SK-N-SH (cell line): Measurements from ENCODE around the gene ELMO3. TPM values are rescaled to one million over a fixed set of nuclear protein-coding genes. Genes with fewer than 3 reads are reported as not detected.
A peak's percentile ranks its signal among the peaks of the same experiment; 100 is the strongest.

ENCODE experiments used
- CTCF ChIA-PET: fragments of 300-600, 350-600 bp; formaldehyde crosslinking; extraction: SDS; loops from one replicate; lab custom pipeline; 2021; lab: Yijun Ruan, JAX
- POLR2A ChIA-PET: fragments of 350-600 bp; sonication (Branson Sonifier 250); formaldehyde crosslinking; extraction: SDS; loops from one replicate; lab custom pipeline; 2020; ENCODE audit warnings: antibody characterized with exemption, inconsistent platforms; lab: Yijun Ruan, JAX
- DNase-seq: peaks from one replicate; pipeline ENCODE4 v3.0.0; 2012
- H2AFZ ChIP-seq: fragments of 200-600 bp; sonication (generic); 2 replicates; pipeline ENCODE4 v1.8.1; 2016; ENCODE audit warnings: antibody characterized with exemption, mild to moderate bottlenecking, low read depth
- H3F3A ChIP-seq: fragments of 200-600 bp; sonication (generic); replicated peaks from 2 replicates; pipeline ENCODE3; 2016; ENCODE audit warnings: antibody characterized with exemption, mild to moderate bottlenecking; ENCODE audit not compliant: insufficient read depth
- H3K27ac ChIP-seq, 2 experiments: fragments of 200-500 bp in 1 of 2; fragments of 200-600 bp in 1 of 2; sonication (Bioruptor generic) in 1 of 2; sonication (generic), shearing (Covaris generic) in 1 of 2; 2 replicates each; pipeline versions ENCODE4 v1.5.1 to v1.6.1; 2014 to 2016; ENCODE audit warnings: low read depth in 2 of 2, inconsistent platforms in 1 of 2, low read length in 1 of 2, mild to moderate bottlenecking in 1 of 2, mixed read lengths in 1 of 2
- H3K27me3 ChIP-seq: fragments of 200-600 bp; sonication (generic), shearing (Covaris generic); 2 replicates; pipeline ENCODE4 v1.6.1; 2016; ENCODE audit warnings: mixed run types; ENCODE audit not compliant: insufficient read depth
- H3K36me3 ChIP-seq, 2 experiments: fragments of 200-500 bp in 1 of 2; fragments of 200-600 bp in 1 of 2; sonication (Bioruptor generic) in 1 of 2; sonication (generic) in 1 of 2; replicated peaks in 1 of 2; 2 replicates each; pipeline versions ENCODE3 to v1.5.1; 2014 to 2016; ENCODE audit warnings: low read length in 1 of 2, mild to moderate bottlenecking in 1 of 2; ENCODE audit not compliant: insufficient read depth in 2 of 2, control insufficient read depth in 1 of 2
- H3K4me1 ChIP-seq, 2 experiments: fragments of 200-500 bp in 1 of 2; fragments of 200-600 bp in 1 of 2; sonication (Bioruptor generic) in 1 of 2; sonication (generic), shearing (Covaris generic) in 1 of 2; 2 replicates each; pipeline versions ENCODE4 v1.5.1 to v1.6.1; 2014 to 2016; ENCODE audit warnings: low read depth in 1 of 2, low read length in 1 of 2, mixed run types in 1 of 2; ENCODE audit not compliant: insufficient read depth in 2 of 2, control insufficient read depth in 1 of 2
- H3K4me2 ChIP-seq: fragments of 200-600 bp; sonication (generic), shearing (Covaris generic); 2 replicates; pipeline ENCODE4 v1.6.1; 2017; ENCODE audit warnings: mixed run types
- H3K4me3 ChIP-seq, 2 experiments: fragments of 200-500 bp in 1 of 2; fragments of 200-600 bp in 1 of 2; sonication (Bioruptor generic) in 1 of 2; sonication (generic), shearing (Covaris generic) in 1 of 2; 2 replicates each; pipeline versions ENCODE4 v1.5.1 to v1.8.1; 2014 to 2016; ENCODE audit warnings: low read depth in 2 of 2, inconsistent platforms in 1 of 2, low read length in 1 of 2, mild to moderate bottlenecking in 1 of 2, mixed read lengths in 1 of 2, moderate library complexity in 1 of 2
- H3K79me2 ChIP-seq: fragments of 200-600 bp; sonication (generic); 2 replicates; pipeline ENCODE4 v1.8.1; 2017; ENCODE audit warnings: mild to moderate bottlenecking; ENCODE audit not compliant: insufficient read depth
- H3K9ac ChIP-seq: fragments of 200-600 bp; sonication (generic); 2 replicates; pipeline ENCODE4 v1.6.1; 2017; ENCODE audit warnings: mixed run types
- H3K9me2 ChIP-seq: fragments of 200-600 bp; sonication (generic); 2 replicates; pipeline ENCODE4 v1.6.1; 2017; ENCODE audit warnings: mixed run types
- H3K9me3 ChIP-seq: fragments of 200-600 bp; sonication (generic); 2 replicates; pipeline ENCODE4 v1.6.1; 2017; ENCODE audit warnings: mixed run types, mild to moderate bottlenecking, moderate library complexity
- H4K20me1 ChIP-seq: fragments of 200-600 bp; sonication (generic); 2 replicates; pipeline ENCODE4 v1.6.1; 2017; ENCODE audit warnings: mild to moderate bottlenecking, mixed run types; ENCODE audit not compliant: insufficient read depth
- CHD2 ChIP-seq: fragments of 150-350 bp; IDR thresholded peaks from 2 replicates; pipeline ENCODE4 v1.6.1; 2018; ENCODE audit warnings: low read length; ENCODE audit not compliant: partially characterized antibody
- CTCF ChIP-seq: fragments of 200-600 bp; sonication (generic); IDR thresholded peaks from 2 replicates; pipeline ENCODE4 v1.6.1; 2017; ENCODE audit warnings: antibody characterized with exemption, mild to moderate bottlenecking, moderate library complexity
- EP300 ChIP-seq, 2 experiments: IDR thresholded peaks; 2 replicates each; pipeline versions ENCODE4 v1.4.0 to v1.6.1; 2012; ENCODE audit warnings: borderline replicate concordance in 1 of 2, low read depth in 1 of 2, low read length in 1 of 2
- EZH2phosphoT487 ChIP-seq: fragments of 200-600 bp; sonication (generic); IDR thresholded peaks from 2 replicates; pipeline ENCODE4 v1.6.1; 2017; ENCODE audit warnings: low read depth, mixed run types, mild to moderate bottlenecking, antibody characterized with exemption, moderate library complexity, borderline replicate concordance
- FOSL2 ChIP-seq: IDR thresholded peaks from 2 replicates; pipeline ENCODE4 v1.4.0; 2012; ENCODE audit warnings: low read depth, mild to moderate bottlenecking, moderate library complexity, borderline replicate concordance
- FOXM1 ChIP-seq: IDR thresholded peaks from 2 replicates; pipeline ENCODE4 v1.4.0; 2012; ENCODE audit warnings: low read depth, mild to moderate bottlenecking
- IRF3 ChIP-seq: fragments of 150-350 bp; IDR thresholded peaks from 2 replicates; pipeline ENCODE4 v1.6.1; 2016; ENCODE audit warnings: mild to moderate bottlenecking, low read depth, low read length
- JUND ChIP-seq: IDR thresholded peaks from 2 replicates; pipeline ENCODE4 v1.4.0; 2012
- NFIC ChIP-seq: IDR thresholded peaks from 2 replicates; pipeline ENCODE4 v1.4.0; 2012; ENCODE audit warnings: borderline replicate concordance
- NRF1 ChIP-seq: IDR thresholded peaks from 2 replicates; pipeline ENCODE4 v1.6.1; 2012; ENCODE audit warnings: low read depth, mild to moderate bottlenecking, low read length
- PBX3 ChIP-seq: IDR thresholded peaks from 2 replicates; pipeline ENCODE4; 2012
- POLR2AphosphoS5 ChIP-seq: IDR thresholded peaks from 2 replicates; pipeline ENCODE4 v1.6.1; 2012; ENCODE audit warnings: low read depth, low read length
- RAD21 ChIP-seq: IDR thresholded peaks from 2 replicates; pipeline ENCODE4 v1.6.1; 2012; ENCODE audit warnings: mild to moderate bottlenecking, low read length
- RFX5 ChIP-seq: IDR thresholded peaks from 2 replicates; pipeline ENCODE4 v1.6.1; 2012; ENCODE audit warnings: mild to moderate bottlenecking, improper control_type of control experiment, low read length
- SMC3 ChIP-seq: IDR thresholded peaks from 2 replicates; pipeline ENCODE4 v1.6.1; 2012; ENCODE audit warnings: low read depth, low read length, improper control_type of control experiment
- TAF1 ChIP-seq: IDR thresholded peaks from 2 replicates; pipeline ENCODE4 v1.6.1; 2012; ENCODE audit warnings: low read depth, mild to moderate bottlenecking, low read length, moderate library complexity, borderline replicate concordance
- TEAD4 ChIP-seq: IDR thresholded peaks from 2 replicates; pipeline ENCODE4 v1.4.0; 2012; ENCODE audit warnings: mild to moderate bottlenecking, borderline replicate concordance; ENCODE audit not compliant: insufficient read depth
- USF1 ChIP-seq: IDR thresholded peaks from 2 replicates; pipeline ENCODE4 v1.4.0; 2012; ENCODE audit warnings: low read depth, borderline replicate concordance
- ZBTB33 ChIP-seq: IDR thresholded peaks from 2 replicates; pipeline ENCODE4 v1.4.0; 2012; ENCODE audit warnings: low read depth, borderline replicate concordance
- WGBS: methylation state at CpG from one replicate; pipeline ENCODE4 v1.1.6; 2017; ENCODE audit warnings: low lambda C conversion rate; 5-methylcytosine and 5-hydroxymethylcytosine counted together
- polyA plus RNA-seq, 3 experiments: library from polyadenylated mRNA; depleted of rRNA; stranded (reverse); fragments of >200 nt; gene quantifications; 2 replicates each; pipeline ENCODE4 v1.2.3, GENCODE V29; 2012

Gene ELMO3
- polyA plus RNA-seq, 1 of the 3 experiments (the other 2 are of a cell fraction), result 2.3 TPM

- no peaks in the 10 kb centered on the region for H3K9me2 ChIP-seq
- H3K9ac ChIP-seq, result no peak overlapping the region
- H3F3A ChIP-seq, result no peaks in the 10 kb centered on the region
- H3K27ac ChIP-seq, result peak overlapping the region in 1 of 2 experiments; percentile 29; a peak in 2 of 4 replicates
- H3K79me2 ChIP-seq, result no peaks in the 10 kb centered on the region
- peak; percentile 56 for DNase-seq
- H3K36me3 ChIP-seq, result peaks cover 0 to 10% of the 10 kb centered on the region in 2 experiments
- H3K4me3 ChIP-seq, result no peak overlapping the region
- no peaks in the 10 kb centered on the region for H3K9me3 ChIP-seq
- H3K27me3 ChIP-seq, result no peaks in the 10 kb centered on the region
- WGBS, result 88% methylated on average over 18 of the region's 18 CpGs
- ChIA-PET CTCF (interaction anchor here (1.4 to 2.1 kb wide), 2 partner anchors 10 to 19 kb away, joined by 3 to 5 read pairs; partner anchors contain the start of gene TMEM208), POLR2A (interaction anchor here (1.0 to 3.0 kb wide), 3 partner anchors 8 to 46 kb away, joined by 3 to 21 read pairs (median 5); partner anchors contain the start of genes NOL3 and TMEM208)
- peaks cover 0 to 10% of the 10 kb centered on the region in 2 experiments; a peak in 1 of 4 replicates for H3K4me1 ChIP-seq
- no peak overlapping the region for H2AFZ ChIP-seq
- no peaks in the 10 kb centered on the region for H4K20me1 ChIP-seq
- H3K4me2 ChIP-seq, result no peak overlapping the region
- no peak for TF ChIP-seq RAD21
- TF ChIP-seq FOXM1, result no peak
- no peak for TF ChIP-seq ZBTB33
- TF ChIP-seq CHD2, result no peak
- no peak for TF ChIP-seq FOSL2
- no peak for TF ChIP-seq RFX5
- no peak for TF ChIP-seq TAF1
- no peak for TF ChIP-seq EZH2phosphoT487
- TF ChIP-seq TEAD4, result no peak
- TF ChIP-seq PBX3, result no peak
- no peak for TF ChIP-seq NRF1
Observed at GRCh38 chr16:67216612-67217490, 17.9 kb downstream of the ELMO3 start.

GRCh38 chr16:67223992-67224391 lies 25.1 kb downstream of the ELMO3 start:
- H2AFZ ChIP-seq, result no peak overlapping the region
- H3K27me3 ChIP-seq, result no peaks in the 10 kb centered on the region
- no peak for DNase-seq
- peaks cover 11 to 22% of the 10 kb centered on the region in 2 experiments for H3K36me3 ChIP-seq
- H3K9ac ChIP-seq, result no peak overlapping the region
- H3K9me2 ChIP-seq, result no peaks in the 10 kb centered on the region
- no peak overlapping the region for H3K27ac ChIP-seq
- H3K9me3 ChIP-seq, result no peaks in the 10 kb centered on the region
- WGBS, result 79% methylated on average over 3 of the region's 3 CpGs
- H3F3A ChIP-seq, result peaks cover 12% of the 10 kb centered on the region
- H3K4me3 ChIP-seq, result no peak overlapping the region
- no peaks in the 10 kb centered on the region for H4K20me1 ChIP-seq
- peaks cover 34% of the 10 kb centered on the region for H3K79me2 ChIP-seq
- no peak overlapping the region for H3K4me2 ChIP-seq
- ChIA-PET POLR2A (interaction anchor here (1.0 kb wide), 1 partner anchor 21 kb away, joined by 3 read pairs; no protein-coding TSS in a partner anchor), CTCF (interaction anchor here (0.9 to 1.3 kb wide), 2 partner anchors 16 to 25 kb away, joined by 4 read pairs; partner anchors contain the start of gene ELMO3)
- peaks cover 0 to 22% of the 10 kb centered on the region in 2 experiments; a peak in 2 of 4 replicates for H3K4me1 ChIP-seq
- TF ChIP-seq JUND, result no peak
- TF ChIP-seq POLR2AphosphoS5, result no peak
- no peak for TF ChIP-seq SMC3
- TF ChIP-seq USF1, result no peak
- TF ChIP-seq IRF3, result no peak
- no peak for TF ChIP-seq NFIC
- no peak for TF ChIP-seq FOSL2
- no peak for TF ChIP-seq EP300 (IDR thresholded peaks at IDR 0.05; ENCODE audit: borderline replicate concordance in 1 of 2, low read depth in 1 of 2, low read length in 1 of 2)
- TF ChIP-seq NRF1, result no peak
- no peak for TF ChIP-seq CTCF
